Endothelial cell of umbilical vein (primary cell): ENCODE measurements around the gene ZYX. TPM values are rescaled to one million over a fixed set of nuclear protein-coding genes. Genes with fewer than 3 reads are reported as not detected.
A peak's percentile ranks its signal among the peaks of the same experiment; 100 is the strongest.

Source experiments
- BruUV-seq: library from RNA; stranded (reverse); fragments of 400-500 nt; replicated peaks from 2 replicates; lab custom pipeline; 2021; lab: Mats Ljungman, UMichigan
- CTCF ChIA-PET: fragments of 300-600, 350-600 bp; sonication (Branson Sonifier 250); formaldehyde crosslinking; loops from one replicate; lab custom pipeline; 2021; ENCODE audit warnings: antibody characterized with exemption, inconsistent platforms; lab: Charles Lee
- POLR2A ChIA-PET: fragments of 300-600, 350-600 bp; sonication (Branson Sonifier 250); formaldehyde crosslinking; loops from one replicate; lab custom pipeline; 2021; ENCODE audit warnings: antibody characterized with exemption, inconsistent platforms; lab: Charles Lee
- DNase-seq: peaks from one replicate; pipeline ENCODE4 v3.0.0-alpha.2; 2011; ENCODE audit warnings: low read depth, low spot score
- FAIRE-seq: peaks from 2 replicates; lab custom pipeline; 2011; peaks lifted over from hg19 to GRCh38; lab: Jason Lieb, UNC
- H2AFZ ChIP-seq: 2 replicates; pipeline ENCODE4 v1.6.0; 2012; ENCODE audit warnings: low read depth, low read length, control low read depth, inconsistent platforms
- H3K27ac ChIP-seq: 2 replicates; pipeline ENCODE4 v1.5.1; 2011; ENCODE audit warnings: low read depth, mild to moderate bottlenecking, control low read depth, low read length, moderate library complexity; ENCODE audit not compliant: insufficient read depth
- H3K27me3 ChIP-seq, 2 experiments: 2 replicates each; pipeline versions ENCODE4 v1.6.0 to v1.6.1; 2011; ENCODE audit warnings: low read length in 2 of 2, mixed read lengths in 1 of 2; ENCODE audit not compliant: control insufficient read depth in 2 of 2, insufficient read depth in 2 of 2
- H3K36me3 ChIP-seq, 2 experiments: 2 replicates in 1 of 2; 3 replicates in 1 of 2; pipeline ENCODE4 v1.5.1; 2011; ENCODE audit warnings: low read length in 2 of 2, mild to moderate bottlenecking in 1 of 2, moderate library complexity in 1 of 2; ENCODE audit not compliant: control insufficient read depth in 2 of 2, insufficient read depth in 2 of 2; ENCODE audit errors: extremely low read depth in 1 of 2
- H3K4me1 ChIP-seq: 3 replicates; pipeline ENCODE4 v1.5.1; 2011; ENCODE audit warnings: mild to moderate bottlenecking, low read length; ENCODE audit not compliant: control insufficient read depth, insufficient read depth; ENCODE audit errors: extremely low read depth
- H3K4me2 ChIP-seq: 2 replicates; pipeline ENCODE4 v1.6.1; 2011; ENCODE audit warnings: low read length, control low read depth, mixed read lengths; ENCODE audit not compliant: insufficient read depth
- H3K4me3 ChIP-seq, 3 experiments: fragments of 200-600 bp in 1 of 3; sonication (generic), shearing (Covaris generic) in 1 of 3; replicated peaks in 1 of 3; 2 replicates each; pipeline ENCODE4 v1.5.1; 2011 to 2016; ENCODE audit warnings: control low read depth in 3 of 3, low read length in 3 of 3, mild to moderate bottlenecking in 2 of 3, inconsistent platforms in 1 of 3, low read depth in 1 of 3, moderate library complexity in 1 of 3; ENCODE audit not compliant: insufficient read depth in 1 of 3
- H3K79me2 ChIP-seq: 2 replicates; pipeline ENCODE4 v1.6.0; 2012; ENCODE audit warnings: low read length, inconsistent platforms; ENCODE audit not compliant: control insufficient read depth, insufficient read depth
- H3K9ac ChIP-seq: replicated peaks from 2 replicates; pipeline ENCODE3; 2011; ENCODE audit warnings: low read length, control low read depth; ENCODE audit not compliant: insufficient read depth; ENCODE audit errors: extremely low read depth
- H3K9me1 ChIP-seq: replicated peaks from 3 replicates; pipeline ENCODE4 v1.6.0; 2011; ENCODE audit warnings: mild to moderate bottlenecking, low read length; ENCODE audit not compliant: control insufficient read depth, insufficient read depth; ENCODE audit errors: extremely low read depth
- H3K9me3 ChIP-seq: replicated peaks from 2 replicates; pipeline ENCODE4 v1.5.1; 2012; ENCODE audit warnings: low read length, inconsistent platforms; ENCODE audit not compliant: control insufficient read depth, insufficient read depth
- H4K20me1 ChIP-seq: replicated peaks from 2 replicates; pipeline ENCODE3; 2011; ENCODE audit warnings: mild to moderate bottlenecking, low read length; ENCODE audit not compliant: control insufficient read depth, insufficient read depth; ENCODE audit errors: extremely low read depth
- CTCF ChIP-seq, 2 donors: IDR thresholded peaks; 1 replicate in 1 of 2; 2 replicates in 1 of 2; pipeline ENCODE4 v1.5.1; 2011; ENCODE audit warnings: low read length in 2 of 2, mild to moderate bottlenecking in 2 of 2, moderate library complexity in 2 of 2, control low read depth in 1 of 2, inconsistent platforms in 1 of 2, low read depth in 1 of 2; ENCODE audit not compliant: insufficient read depth in 1 of 2; ENCODE audit errors: extremely low read depth in 1 of 2
- EZH2 ChIP-seq: IDR thresholded peaks from 2 replicates; pipeline ENCODE4 v1.6.1; 2012; ENCODE audit warnings: borderline replicate concordance, low read depth, mild to moderate bottlenecking, moderate library complexity, low read length, inconsistent platforms; ENCODE audit not compliant: severe bottlenecking
- FOS ChIP-seq: IDR thresholded peaks from 2 replicates; pipeline ENCODE4 v1.6.1; 2011; ENCODE audit warnings: mild to moderate bottlenecking, low read length, moderate library complexity, borderline replicate concordance; ENCODE audit not compliant: insufficient read depth
- GATA2 ChIP-seq: IDR thresholded peaks from 2 replicates; pipeline ENCODE4 v1.7.0; 2011; ENCODE audit warnings: low read depth, mild to moderate bottlenecking, moderate library complexity, mixed read lengths, low read length; ENCODE audit not compliant: insufficient read length, insufficient read depth
- JUN ChIP-seq: IDR thresholded peaks from 2 replicates; pipeline ENCODE4 v1.6.1; 2011; ENCODE audit warnings: borderline replicate concordance, low read depth; ENCODE audit not compliant: insufficient read length, insufficient read depth
- MAX ChIP-seq: IDR thresholded peaks from 2 replicates; pipeline ENCODE4 v1.6.1; 2011; ENCODE audit not compliant: insufficient read depth, insufficient read length
- MYC ChIP-seq: IDR thresholded peaks from one replicate; pipeline ENCODE4 v1.6.1; 2011; ENCODE audit warnings: mild to moderate bottlenecking, low read depth, low read length
- POLR2AphosphoS5 ChIP-seq: IDR thresholded peaks from 2 replicates; pipeline ENCODE4 v1.6.1; 2012; ENCODE audit warnings: low read depth, mild to moderate bottlenecking, control low read depth, low read length, moderate library complexity; ENCODE audit not compliant: insufficient read depth
- dilution Hi-C: fragments of 300-500 bp; cut with MboI; formaldehyde crosslinking; loops from one replicate; pipeline ENCODE4 v1.15.0; 2019; ENCODE audit warnings: low sequenced_read_pairs; ENCODE audit not compliant: extremely low pct_ligation_motif_present
- intact Hi-C: fragments of 100-400 bp; cut with micrococcal nuclease; formaldehyde crosslinking; loops from one replicate; pipeline ENCODE4 v1.10.0; 2022
- polyA plus RNA-seq, 4 experiments: library from polyadenylated mRNA; depleted of rRNA in 3 of 4; stranded (reverse) in 3 of 4; unstranded in 1 of 4; fragments of >200 nt; gene quantifications; 2 replicates each; pipeline versions ENCODE4 v1.2.1 to v1.2.3, GENCODE V29; 2011 to 2012; ENCODE audit warnings: missing spikeins in 1 of 4
- total RNA-seq: library from RNA; stranded (reverse); gene quantifications from 2 replicates; pipeline ENCODE4 v1.2.3, GENCODE V29; 2021

The ZYX gene
- total and polyA plus RNA-seq, 2 donors (not counting 3 experiments of a cell fraction or from before 2014, with no cell fraction given): 196 to 545 TPM

GRCh38 chr7:143437578-143437977 is 56.4 kb downstream of the ZYX start:
- Histone ChIP-seq H3K9me1 (no peaks in the 10 kb centered on the region), H3K4me3 (no peak overlapping the region), H3K4me1 (peaks cover 18% of the 10 kb centered on the region), H3K4me2 (no peak overlapping the region), H3K9me3 (no peaks in the 10 kb centered on the region), H2AFZ (peak overlapping the region; percentile 8), H4K20me1 (no peaks in the 10 kb centered on the region), H3K36me3 (no peaks in the 10 kb centered on the region), H3K27ac (no peak overlapping the region), H3K27me3 (no peaks in the 10 kb centered on the region), H3K79me2 (no peaks in the 10 kb centered on the region), H3K9ac (no peak overlapping the region)
- ChIA-PET CTCF (interaction anchor here (1.1 kb wide), 1 partner anchor 10 kb away, joined by 4 read pairs; no protein-coding TSS in a partner anchor), POLR2A (no interaction called here)
- no peak for TF ChIP-seq MYC
- TF ChIP-seq FOS: no peak
- FAIRE-seq: no peak
- dilution Hi-C loops (no loop called here), intact Hi-C loops (no loop called here)
- no TSS peak for BruUV-seq
- peak; percentile 65 for DNase-seq

GRCh38 chr7:143439866-143440265 is 58.7 kb downstream of the ZYX start:
- intact Hi-C loops: no loop called here
- FAIRE-seq (no peak), DNase-seq (no peak)
- H3K79me2 ChIP-seq: no peaks in the 10 kb centered on the region
- no peak overlapping the region for H3K4me3 ChIP-seq
- no peaks in the 10 kb centered on the region for H4K20me1 ChIP-seq
- TF ChIP-seq MAX (no peak), MYC (no peak), CTCF (IDR thresholded peaks at IDR 0.05; ENCODE audit: extremely low read depth in 1 of 2, insufficient read depth in 1 of 2, low read depth in 1 of 2, low read length in 2 of 2) (no peak), JUN (no peak), POLR2AphosphoS5 (no peak), EZH2 (no peak), GATA2 (no peak), FOS (no peak)
- dilution Hi-C loops: no loop called here
- H3K9me1 ChIP-seq: no peaks in the 10 kb centered on the region
- BruUV-seq: no TSS peak
- H3K36me3 ChIP-seq: no peaks in the 10 kb centered on the region
- no peak overlapping the region for H3K4me2 ChIP-seq
- peaks cover 5% of the 10 kb centered on the region for H3K4me1 ChIP-seq
- CTCF ChIA-PET: interaction anchor here (0.6 to 1.1 kb wide), 4 partner anchors 14 to 225 kb away, joined by 3 to 4 read pairs (median 4); no protein-coding TSS in a partner anchor
- no peak overlapping the region for H3K9ac ChIP-seq
- no peaks in the 10 kb centered on the region for H3K9me3 ChIP-seq
- POLR2A ChIA-PET: no interaction called here
- H3K27me3 ChIP-seq: peaks cover 0 to 2% of the 10 kb centered on the region in 2 experiments
- H2AFZ ChIP-seq: no peak overlapping the region
- H3K27ac ChIP-seq: no peak overlapping the region
